A549 treated with AZD9567 at 1 μM for 4 hours (cell line): ENCODE measurements around the gene LIM2. TPM values are rescaled to one million over a fixed set of nuclear protein-coding genes. Genes with fewer than 3 reads are reported as not detected.

Source experiments
- total RNA-seq: library from RNA; stranded (reverse); fragments of 200-300 nt; extraction: Qiagen RNA extraction; gene quantifications from 5 replicates; pipeline ENCODE4 v1.2.3, GENCODE V29; 2022; ENCODE audit not compliant: insufficient read depth

The LIM2 gene, protein sequence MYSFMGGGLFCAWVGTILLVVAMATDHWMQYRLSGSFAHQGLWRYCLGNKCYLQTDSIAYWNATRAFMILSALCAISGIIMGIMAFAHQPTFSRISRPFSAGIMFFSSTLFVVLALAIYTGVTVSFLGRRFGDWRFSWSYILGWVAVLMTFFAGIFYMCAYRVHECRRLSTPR
- total RNA-seq, result not detected in 5 replicates

DNA sequence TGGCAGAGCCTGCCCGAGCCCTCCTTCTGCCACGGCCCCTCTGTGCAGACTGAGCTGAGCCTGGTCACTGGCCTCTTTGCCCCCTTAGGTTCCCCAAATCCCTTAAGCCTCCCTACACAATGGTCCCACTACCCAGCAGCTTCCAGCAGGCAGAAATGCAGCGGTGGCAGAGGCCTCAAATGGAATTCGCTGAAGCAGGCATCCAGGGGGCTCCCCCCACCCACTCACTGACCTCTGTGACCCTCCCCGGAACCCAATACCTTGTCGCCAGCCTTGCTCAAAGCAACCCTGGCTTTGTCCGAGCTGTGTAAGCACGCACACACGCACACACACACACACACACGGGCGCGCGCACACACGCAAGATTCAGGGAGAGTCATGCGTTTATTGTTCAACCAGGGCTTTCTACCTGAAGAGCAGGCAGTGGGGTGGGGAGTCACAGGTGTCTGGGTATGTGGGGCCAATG lies at the start of gene LIM2:
TSS of gene LIM2 (minus strand) at position 51 of the 466 bp plus-strand sequence. CDS start 531 bp downstream, outside the sequence.

DNA sequence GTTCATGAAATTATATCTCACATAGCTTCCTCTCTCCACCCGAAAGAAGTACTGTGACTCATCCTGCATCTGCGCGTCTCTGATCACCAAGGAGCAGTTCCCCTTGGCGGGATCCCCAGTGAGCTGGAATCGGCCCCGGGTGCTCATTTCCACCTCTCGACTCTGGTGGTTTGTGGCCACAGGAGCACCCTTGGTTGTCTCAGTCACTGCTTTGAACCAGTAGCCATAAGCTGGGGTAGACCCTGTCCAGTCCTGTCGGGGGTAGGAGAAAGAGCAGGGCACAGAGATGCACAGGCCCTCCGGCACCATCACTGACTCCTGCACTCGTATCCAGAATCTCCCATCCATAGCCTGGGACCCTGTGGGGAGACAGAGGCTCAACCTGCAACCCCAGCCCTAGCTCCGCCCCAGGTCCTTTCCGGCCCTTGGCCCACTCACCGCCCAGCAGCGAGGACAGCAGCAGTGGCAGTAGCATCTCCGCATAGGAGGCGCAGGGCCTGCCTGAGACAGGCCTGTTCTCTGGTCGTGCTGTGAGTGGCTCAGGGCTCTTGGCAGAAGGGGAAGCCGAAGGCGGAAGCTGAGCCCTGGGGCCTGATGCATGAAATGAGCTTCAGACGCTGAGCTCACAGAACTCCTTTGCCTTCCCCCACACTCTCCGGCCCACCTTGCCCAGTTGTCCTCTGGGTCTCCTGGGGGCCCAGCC lies 29.5 kb upstream of the LIM2 start, which contains the start of gene SIGLEC10:
TSS of gene SIGLEC10 (minus strand) at position 536 of the 703 bp plus-strand sequence. CDS start at position 475, 61 bp downstream.

DNA sequence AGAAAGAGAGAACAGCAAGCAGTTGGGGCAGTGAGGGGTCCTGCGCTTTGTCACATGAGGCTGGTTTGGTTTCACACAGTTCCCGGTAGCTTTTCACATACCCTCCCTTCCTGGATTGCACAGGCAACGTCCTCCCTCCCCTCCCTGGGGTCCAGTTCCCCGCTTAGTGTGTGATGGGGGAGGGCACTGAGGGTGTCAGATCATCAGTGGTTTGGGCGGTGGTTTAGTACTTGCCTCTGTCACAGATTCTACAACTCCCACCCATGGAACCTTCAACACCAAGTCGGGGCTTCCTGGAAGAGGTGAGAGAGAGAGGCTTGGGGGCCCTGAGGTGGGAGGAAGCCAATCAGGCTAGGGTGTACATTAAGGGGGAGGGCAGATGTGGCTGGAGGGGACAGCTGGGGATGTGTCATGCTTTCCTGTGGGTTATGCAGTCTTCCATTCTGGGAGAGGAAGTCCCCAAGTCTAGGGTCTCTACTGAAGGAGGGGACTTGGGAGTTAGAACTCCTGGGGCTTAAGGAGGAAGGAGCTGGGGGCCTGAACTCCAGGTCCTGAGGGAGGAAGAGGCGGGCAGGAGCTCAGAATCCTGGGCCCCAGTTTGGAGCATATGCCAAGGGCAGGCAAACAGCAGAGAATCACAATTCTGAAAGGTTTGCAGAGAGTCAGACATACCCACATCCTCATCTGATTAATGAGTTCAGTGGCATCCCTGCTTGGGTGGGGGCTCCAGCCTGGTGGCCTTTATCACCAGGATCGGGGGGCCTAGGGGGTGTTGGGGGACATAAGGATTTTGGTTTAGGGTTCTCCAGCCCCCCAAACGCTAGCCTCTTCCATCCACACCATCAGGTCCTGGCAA lies 14.9 kb downstream of the LIM2 start, which contains the start of gene NKG7:
TSS of gene NKG7 (minus strand) at position 6 of the 856 bp plus-strand sequence. CDS start 119 bp downstream, outside the sequence.

DNA sequence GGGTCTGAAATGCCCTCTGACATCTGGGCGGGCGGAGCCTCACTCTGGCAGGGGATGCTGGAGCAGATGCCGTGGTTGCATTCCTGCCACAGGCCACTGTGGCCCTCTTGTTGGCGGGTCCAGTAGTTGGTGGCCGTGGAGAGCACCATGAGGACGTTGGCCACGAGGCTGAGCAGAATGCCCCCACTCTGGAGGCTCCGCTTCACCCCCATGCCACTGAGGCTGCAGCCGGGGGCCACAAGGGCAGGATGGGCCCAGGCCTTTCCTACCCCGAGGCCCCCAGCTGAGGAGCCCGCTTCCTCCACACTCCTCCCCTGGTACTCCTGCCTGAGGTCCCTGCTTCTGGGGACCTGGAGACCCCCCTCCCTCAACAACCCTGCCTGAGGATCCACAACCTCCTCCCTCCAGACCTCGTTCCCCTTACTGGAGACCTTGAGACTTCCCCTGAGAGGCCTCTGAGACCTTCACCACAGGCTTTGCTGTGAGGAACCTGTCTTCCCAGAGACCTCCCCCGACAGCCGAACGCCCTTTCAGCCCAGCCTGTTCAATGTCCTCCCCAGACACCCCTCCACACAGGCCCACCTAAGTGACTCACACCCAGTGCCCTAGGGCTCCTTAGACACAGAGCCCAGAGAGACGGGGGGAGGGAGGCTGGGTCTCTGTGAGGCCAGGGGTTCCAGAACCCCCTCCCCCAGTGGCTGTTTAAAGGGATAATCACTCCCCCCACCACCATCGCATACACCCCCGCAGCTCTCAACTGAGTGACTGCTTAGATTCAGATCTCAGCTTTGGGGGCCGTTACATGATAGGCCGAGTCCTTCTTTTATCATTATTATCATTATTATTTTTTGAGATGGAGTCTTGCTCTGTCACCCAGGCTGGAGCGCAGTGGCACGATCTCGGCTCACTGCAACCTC lies 19.1 kb downstream of the LIM2 start, which contains the start of gene CLDND2:
TSS of gene CLDND2 (minus strand) at position 638 of the 917 bp plus-strand sequence. CDS start at position 212, 426 bp downstream.

DNA sequence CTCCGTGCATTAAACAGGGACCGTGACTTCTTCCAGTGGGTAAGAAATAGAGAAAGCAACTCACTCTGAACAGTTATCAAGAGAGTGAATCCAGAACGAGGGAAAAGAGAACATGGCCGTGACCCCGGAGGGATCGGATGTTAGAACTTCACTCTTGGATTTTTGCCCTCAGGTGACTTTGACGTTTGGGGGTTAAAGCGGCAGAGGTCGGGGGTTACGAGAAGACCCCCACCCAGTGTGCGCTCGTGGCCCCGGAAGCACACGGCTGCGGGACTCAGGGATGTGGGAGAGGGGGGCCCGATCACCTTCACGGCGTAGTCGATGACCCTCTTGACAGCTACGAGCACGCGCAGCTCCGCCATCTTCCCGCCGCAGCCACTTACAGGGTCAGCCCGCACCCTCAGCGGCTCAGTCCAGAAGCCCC lies 21.8 kb downstream of the LIM2 start, which contains the start of gene ETFB:
TSS of gene ETFB (minus strand) at position 424 of the 424 bp plus-strand sequence. CDS start at position 362, 62 bp downstream.

DNA sequence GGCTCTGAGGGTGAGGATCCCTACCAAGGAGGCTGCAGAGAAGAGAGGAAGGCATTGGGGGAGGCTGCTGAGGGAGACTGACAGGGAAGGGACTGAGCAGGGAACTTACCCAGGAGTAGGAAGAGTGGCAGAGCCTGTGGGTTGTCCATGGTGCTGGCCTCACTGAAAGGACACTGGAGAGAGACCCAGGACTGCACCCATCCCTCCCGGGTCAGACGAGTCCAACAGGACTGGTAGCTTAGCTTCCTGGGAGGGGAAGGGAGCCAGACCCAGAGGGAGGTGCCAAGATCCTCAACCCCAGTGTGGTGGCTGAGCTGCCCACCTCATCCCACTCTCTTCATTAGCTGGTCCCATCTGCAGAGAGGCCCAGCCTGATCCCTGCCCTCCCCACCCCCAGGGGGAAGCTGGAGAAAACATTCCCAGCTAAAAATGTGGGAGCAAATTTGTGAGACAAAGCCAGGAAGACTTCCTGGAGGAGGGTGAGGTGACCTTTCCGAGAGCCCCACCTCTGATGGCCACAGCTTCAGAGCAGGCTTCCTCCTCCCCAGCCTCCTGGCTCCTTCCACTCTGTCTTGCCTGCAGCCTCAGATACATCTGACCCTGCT lies 45.7 kb downstream of the LIM2 start, which contains the start of gene VSIG10L:
TSS of gene VSIG10L (minus strand) at position 164 of the 605 bp plus-strand sequence. CDS start at position 149, 15 bp downstream.

Other genes starting within 250 kb of the LIM2 start
- gene SIGLEC7, start 245.7 kb downstream of the LIM2 start, total RNA-seq, result not detected in 5 replicates
- gene CD33, start 162.9 kb downstream of the LIM2 start, total RNA-seq, result 0.10 to 0.16 TPM in 2 of 5 replicates, not detected in the others
- gene SIGLECL1, start 136.9 kb downstream of the LIM2 start, total RNA-seq, result not detected in 5 replicates
- 0.03 to 0.07 TPM (median 0.06 TPM) in 3 of 5 replicates, not detected in the others for gene IGLON5, start 76.3 kb downstream of the LIM2 start, total RNA-seq
- 8.6 to 13.5 TPM (median 11.6 TPM) in 5 replicates for gene VSIG10L, start 45.8 kb downstream of the LIM2 start, total RNA-seq
- 222 to 246 TPM (median 231 TPM) in 5 replicates for gene ETFB, start 21.6 kb downstream of the LIM2 start, total RNA-seq
- 7.0 to 13.3 TPM (median 11.1 TPM) in 5 replicates for gene CLDND2, start 19.0 kb downstream of the LIM2 start, total RNA-seq
- gene NKG7, start 15.3 kb downstream of the LIM2 start, total RNA-seq, result not detected in 5 replicates
- not detected in 5 replicates for gene C19orf84, start 2.6 kb upstream of the LIM2 start, total RNA-seq
- 0.03 TPM in 1 of 5 replicates, not detected in the others for gene SIGLEC10, start 29.7 kb upstream of the LIM2 start, total RNA-seq
- gene SIGLEC8, start 70.5 kb upstream of the LIM2 start, total RNA-seq, result not detected in 5 replicates
- gene CEACAM18, start 90.6 kb upstream of the LIM2 start, total RNA-seq, result not detected in 5 replicates
- not detected in 5 replicates for gene SIGLEC12, start 113.8 kb upstream of the LIM2 start, total RNA-seq
- not detected in 5 replicates for gene SIGLEC6, start 143.7 kb upstream of the LIM2 start, total RNA-seq
- 2.8 to 5.4 TPM (median 4.2 TPM) in 5 replicates for gene ZNF175, start 183.3 kb upstream of the LIM2 start, total RNA-seq
- not detected in 5 replicates for gene SIGLEC5, start 242.4 kb upstream of the LIM2 start, total RNA-seq